ENCODE measurements around the gene MAL.

MAL gene

DNA sequence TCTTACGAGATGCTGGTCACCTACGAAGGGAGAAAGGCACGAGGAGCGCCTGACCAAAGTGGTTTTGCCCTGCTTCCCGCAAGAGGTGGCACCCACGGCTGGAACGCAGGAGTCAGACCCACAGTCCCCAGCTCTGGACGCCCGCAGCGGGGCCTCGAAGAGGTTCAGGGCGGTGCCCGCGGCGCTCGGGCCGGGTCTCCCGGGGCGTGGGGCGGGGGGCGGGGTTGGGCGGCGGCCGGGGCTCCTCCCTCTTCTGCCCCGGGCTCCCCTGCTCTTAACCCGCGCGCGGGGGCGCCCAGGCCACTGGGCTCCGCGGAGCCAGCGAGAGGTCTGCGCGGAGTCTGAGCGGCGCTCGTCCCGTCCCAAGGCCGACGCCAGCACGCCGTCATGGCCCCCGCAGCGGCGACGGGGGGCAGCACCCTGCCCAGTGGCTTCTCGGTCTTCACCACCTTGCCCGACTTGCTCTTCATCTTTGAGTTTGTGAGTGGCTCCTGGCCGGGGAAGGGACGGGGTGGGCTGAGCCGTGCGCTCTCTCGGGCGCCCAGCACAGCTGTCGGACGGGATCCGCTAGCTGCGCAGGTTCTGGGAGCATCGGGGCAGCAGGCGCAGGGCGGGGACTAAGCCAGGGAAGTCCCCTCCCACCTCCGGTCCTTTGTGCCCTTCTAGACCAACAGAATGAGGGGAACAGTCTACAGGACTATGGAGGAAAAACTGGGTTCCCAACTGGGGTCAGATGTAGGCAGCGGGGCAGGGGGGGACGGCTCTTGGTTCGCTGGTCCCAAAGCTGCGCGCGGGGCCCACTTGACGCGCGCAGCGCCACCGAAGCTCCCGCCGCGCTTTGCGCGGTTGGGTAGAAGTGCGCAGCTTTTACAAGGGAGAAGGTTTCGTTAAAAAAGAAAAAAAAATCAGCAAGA lies at the start of gene MAL:
MAL (plus strand) TSS at position 303 of the 914 bp plus-strand sequence; CDS start at position 388, 85 bp downstream.
- DNase-seq = peak; percentile 17

DNA sequence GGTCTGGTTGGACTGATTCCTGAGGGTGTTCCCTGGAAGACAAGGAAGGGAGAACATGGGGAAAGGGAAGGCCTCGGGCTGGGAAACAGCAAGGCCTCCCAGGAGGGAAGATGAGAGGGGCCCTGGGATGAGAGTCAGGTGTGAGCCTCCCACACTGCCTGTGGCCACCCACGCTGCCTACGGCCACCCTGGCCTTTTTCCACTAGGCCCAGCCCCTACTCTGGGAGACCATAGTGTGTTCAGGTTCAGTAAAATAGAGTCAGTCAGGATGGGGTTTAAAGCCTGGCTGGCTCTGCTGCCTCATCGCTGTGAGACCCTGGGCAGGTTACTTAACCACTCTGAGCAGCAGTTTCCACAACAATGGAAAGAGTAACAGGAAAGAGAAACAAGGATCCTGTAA lies 47.7 kb upstream of the MAL start:
- no peak for DNase-seq

DNA sequence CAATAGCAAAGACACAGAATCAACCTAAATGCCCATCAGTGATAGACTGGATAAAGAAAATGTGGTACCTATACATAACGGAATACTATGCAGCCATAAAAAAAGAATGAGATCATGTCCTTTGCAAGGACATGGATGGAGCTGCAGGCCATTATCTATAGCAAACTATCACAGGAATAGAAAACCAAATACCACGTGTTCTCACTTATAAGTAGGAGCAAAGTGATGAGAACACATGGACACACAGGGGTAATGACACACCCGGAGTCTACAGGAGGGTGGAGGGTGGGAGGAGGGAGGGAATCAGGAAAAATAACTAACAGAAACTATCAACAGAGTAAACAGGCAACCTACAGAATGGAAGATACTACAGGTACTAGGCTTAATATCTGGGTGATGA lies 46.6 kb upstream of the MAL start:
- DNase-seq = no peak

DNA sequence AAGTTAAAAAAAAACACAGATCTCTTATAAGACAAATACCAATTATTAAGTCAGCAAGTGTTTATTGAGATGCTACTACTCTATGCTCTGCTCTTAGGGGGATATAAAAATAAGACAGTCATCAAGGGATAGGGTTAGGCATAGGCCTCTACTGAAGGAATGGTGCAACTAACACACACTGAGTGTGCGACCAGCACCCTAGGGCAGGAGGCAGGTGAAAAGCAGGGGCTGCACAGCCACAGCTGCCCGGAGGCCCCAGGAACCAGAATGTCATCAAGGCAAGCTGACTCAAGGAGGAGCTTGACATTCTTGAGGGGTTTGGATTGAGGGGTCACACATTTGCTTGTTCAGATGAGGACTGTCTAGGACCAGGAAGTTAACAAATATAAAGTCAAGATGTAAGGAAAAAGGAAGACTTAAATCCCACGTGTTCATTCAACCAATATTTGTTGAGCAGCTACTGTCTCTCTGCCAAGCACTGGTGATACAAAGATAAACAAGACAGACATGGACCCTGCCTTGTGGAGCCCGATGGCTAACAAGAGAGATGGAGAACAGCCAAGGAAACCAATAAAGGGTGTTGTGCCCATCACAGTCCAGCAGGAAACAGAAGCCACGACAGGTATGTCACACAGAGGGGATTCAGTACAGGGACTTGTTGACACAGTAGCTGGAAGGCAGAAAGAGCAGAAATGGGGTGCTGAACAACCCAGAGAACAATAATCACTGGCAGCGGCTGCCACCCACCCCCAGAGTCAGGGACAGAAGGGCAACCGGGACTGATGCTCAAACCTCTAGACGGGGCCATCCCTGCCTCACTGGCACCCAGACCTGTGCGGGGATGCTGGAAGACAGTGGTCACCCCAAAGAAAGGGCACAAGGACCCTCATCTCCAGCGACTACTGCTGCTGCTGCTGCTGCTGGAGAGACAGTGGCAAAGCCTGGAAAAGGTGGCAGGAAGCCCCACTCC lies 45.8 kb upstream of the MAL start:
- no peak for DNase-seq

DNA sequence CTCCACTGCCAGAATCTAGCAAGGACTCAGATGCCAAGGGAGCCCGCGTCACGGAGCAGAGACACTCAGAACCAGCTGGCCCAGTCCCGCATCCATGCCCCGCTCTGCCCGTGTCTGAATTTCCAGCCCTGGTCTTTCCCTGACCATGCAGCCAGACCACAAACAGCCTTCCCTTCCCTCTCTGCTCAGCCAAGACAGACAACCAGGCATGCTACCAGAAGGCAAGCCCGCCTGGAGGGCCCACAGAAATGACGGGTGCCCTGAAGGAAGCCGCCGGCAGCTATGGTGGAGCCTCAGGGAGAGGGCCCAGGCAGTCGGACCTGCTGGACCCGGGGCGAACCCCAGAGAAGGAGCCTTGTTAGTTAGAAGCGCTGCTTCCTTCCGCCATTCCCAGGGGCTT lies 45.1 kb upstream of the MAL start:
- DNase-seq = no peak

DNA sequence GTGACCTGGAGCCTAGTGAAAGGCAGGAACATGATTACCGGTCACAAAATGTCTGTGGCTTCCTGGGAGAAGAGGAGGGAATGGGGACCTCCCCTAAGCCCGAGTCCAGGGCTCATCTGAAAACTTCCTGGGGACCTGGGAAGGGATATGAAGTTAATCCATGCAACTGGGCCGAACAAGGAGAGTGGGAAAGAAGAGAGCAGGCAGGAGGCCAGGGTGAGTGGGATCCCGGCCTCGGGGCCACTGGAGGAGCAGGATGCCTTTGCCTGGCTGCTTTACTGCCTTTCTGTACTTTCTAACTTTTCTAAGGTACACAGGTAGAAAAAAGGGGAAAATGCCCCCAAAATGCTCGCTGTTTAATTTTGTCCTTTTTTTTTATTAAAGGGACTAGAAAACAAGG lies 43.4 kb upstream of the MAL start:
- no peak for DNase-seq

DNA sequence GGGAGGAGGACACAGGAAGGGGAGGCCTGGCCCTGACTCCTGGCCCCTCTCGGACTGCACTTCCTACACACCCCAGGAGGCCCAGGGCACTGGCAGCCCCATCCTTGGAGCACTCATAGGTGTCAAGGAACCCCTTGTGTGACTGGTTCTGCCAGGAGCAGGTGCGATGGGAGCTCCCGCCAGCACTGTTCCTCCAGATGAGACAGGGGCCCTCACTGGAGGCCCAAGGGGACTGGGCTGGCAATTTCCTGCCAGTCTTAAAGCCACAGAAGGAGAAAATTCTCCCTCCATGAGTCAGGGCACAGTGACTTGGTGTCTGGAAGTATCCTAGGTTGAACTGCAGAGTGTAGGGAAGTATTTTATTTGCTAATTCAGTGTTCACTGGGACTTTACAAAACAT lies 42.8 kb upstream of the MAL start:
- DNase-seq = no peak

DNA sequence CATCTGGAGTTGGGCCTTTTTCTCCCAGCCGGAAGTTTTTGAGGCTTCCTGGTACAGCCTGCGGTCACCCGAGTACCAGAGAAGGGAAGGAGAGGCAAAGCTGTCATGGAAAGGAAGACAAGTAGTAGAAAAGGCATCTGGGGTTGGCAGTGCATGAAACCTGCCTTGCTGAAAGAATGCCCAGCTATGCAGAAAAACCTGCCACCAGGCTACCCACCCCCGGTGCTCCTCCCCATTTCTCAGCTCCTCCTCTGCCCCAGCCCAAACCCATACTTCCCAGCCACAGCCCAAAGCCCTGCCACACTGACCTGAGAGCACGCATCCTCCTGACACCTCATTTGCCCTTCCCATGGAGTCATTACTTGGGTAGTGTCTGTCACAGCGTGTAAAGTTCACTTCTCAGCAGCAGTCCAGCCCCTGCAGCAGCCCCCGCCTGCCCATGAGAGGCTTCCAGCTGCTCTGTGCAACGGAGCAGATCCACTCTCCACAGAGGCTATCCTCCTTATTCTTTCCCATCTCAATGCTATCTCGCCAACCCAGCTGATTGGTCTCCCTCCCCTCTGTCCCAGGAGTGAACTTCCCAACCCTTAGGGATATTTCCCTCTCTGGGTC lies 40.4 kb upstream of the MAL start:
- DNase-seq = no peak

DNA sequence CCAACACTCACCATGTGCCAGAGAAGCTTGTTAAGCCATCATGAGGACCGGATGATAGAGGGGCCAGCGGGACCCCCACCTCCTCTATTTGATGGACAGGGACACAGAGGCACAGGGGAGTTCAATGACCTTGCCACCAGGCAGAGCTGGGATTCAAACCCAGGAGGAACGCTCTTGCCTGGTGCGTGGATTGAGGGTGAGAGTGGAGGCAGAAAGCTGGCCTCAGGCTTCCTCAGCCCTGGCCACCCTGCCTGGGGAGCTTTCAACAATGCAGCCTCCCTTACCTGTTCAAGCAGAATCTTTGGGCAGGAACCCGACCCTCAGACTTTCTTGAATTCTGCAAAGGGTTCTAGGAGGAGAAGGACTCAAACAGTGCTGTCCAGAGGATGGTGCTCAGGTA lies 39.9 kb upstream of the MAL start:
- DNase-seq = no peak

DNA sequence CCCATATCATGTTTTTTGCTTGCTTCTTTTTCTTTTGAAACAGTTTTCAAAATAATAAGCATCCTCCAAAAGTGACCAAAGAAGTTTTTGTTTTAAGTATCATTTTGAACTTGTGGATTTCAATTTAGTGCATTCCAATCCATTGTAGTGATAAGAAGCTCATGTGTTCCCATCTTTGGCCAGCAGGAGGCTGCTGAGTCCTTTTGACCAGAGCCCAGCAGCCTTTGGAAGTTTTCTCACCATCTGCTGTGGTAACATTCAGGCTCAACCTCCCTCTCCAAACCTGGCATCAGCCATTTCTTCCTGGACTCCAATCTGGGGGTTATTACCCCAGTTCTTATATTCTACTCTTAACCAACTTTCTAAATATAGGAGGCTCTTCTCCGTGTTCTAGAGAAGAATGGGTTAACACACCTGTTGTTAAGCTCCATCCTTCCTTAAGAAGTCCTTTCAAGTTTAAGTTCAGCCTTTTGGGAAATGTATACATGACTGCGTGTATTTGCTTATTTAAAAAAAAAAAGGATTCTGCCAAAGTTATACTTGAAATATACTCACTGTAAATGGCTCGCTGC lies 39.0 kb upstream of the MAL start:
- peak; percentile 56 for DNase-seq

DNA sequence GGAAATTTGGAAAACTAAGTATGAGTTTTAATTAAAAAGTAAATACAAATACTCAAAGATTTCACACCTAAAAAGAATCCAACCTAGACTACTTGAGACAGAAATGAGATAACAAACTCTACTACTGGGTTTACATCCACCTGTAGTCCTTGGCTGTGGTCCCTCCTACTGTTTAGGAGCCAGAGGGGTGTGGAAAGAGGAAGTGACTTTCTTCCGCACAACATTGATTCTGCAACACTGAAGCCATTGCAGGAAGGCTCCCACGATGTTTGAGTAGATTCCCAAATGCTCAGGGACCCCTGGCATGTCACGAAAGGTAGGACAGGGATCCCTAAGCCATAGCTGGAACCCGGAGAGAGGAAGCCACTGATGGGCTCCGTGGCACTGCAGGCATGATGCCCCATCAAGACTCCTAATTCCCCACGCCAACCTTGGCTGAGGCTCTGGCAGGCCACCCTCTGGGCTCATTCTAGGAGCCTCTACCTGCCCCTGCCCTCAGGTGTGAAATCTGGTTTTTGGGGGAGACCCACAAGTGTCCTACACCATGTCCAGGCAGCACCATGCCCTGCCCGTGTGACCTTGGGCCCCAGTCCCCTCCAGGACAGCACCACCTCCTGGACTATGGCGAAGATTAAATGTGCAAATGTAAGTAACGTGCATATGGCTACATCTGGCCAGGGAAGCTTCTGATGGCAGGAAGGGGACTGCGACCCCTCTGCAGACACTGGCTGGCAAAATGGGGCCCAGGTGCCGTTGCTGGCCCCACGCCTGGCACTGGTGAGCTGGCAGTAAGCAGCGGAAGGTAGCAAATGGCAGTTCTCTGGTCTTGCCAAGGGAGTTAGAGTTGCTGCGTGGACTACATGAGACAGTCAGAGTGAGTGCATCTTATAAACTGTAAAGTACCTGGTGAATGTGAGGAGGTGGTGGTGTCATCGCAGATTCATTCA lies 38.2 kb upstream of the MAL start:
- DNase-seq = no peak

DNA sequence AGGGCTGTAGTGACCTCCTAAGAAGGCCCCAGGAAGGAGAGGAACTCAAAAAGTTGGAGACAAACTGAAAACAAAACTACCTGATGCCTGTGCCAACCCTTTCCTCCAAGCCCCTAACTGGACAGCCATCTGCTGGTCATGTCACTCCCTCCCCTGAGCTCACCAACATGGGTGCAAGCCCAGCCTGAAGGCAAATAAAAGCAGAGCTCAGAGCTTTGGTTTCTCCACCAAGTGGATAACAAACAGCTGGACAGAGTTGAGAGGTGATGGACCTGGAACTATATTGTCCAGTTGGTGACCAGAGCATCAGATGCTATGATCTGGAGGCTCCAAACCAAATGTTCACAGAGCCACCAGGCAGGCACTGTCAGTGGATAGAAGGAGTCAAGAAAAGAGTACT lies 34.6 kb upstream of the MAL start:
- DNase-seq = no peak

DNA sequence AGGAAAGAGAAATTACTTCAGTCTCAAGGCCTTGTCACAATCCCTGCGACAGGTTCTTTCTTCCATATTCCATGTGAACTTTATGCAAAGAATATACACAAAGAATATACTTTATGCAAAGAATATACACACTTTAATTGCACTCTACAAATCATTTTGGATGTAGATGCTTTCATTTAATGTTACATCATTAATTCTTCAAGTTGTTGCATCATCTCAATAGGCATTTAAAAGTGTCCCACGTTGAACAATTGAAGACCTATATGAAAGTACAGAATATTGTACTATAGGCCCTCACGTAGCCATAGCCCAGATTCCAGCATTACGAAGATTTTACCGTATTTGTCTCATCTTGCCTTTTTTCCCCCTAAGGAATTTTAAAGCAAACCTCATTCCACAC lies 33.1 kb upstream of the MAL start:
- no peak for DNase-seq

DNA sequence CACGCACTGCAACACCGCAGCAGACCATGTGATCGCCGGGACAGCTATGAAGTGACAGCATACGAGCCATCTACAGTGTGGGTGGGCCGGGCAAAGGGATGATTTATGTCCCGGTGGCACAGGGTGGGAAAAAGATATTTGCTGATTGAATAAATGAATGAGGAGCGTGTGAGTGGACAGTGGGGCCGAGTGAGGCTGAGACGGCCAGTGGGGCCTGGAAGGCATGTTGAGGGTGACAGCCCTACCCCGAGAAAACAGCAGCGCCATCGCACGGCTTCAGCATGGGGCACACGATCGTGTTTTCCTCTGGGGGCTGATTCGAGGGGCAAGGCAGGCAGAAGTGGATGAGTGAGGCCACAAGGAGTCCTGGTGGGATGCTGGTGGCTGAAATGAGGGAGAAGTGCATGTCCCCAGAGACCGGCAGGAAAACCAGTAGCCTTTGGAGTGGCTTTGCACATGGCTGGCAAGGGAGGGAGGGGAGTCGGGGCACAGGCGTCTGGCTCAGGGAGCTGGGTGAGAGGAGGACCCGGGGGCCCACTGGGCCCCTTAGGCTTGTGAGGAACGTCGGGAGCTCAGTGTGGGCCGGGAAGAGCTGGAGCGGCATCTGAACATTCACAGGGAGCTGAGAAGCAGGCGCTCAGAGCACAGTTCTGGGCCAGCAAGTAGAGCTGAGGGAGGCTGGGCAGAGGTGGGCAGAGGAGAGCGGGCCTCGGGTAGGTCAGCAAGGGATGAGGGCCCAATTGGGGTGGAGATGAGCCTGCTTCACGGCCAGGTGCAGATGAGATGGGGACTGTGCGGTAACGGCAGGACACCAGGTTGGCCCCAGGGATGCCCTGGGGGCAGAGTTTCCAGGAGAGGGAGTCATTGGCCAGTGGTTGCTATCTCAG lies 32.1 kb upstream of the MAL start:
- DNase-seq = no peak

DNA sequence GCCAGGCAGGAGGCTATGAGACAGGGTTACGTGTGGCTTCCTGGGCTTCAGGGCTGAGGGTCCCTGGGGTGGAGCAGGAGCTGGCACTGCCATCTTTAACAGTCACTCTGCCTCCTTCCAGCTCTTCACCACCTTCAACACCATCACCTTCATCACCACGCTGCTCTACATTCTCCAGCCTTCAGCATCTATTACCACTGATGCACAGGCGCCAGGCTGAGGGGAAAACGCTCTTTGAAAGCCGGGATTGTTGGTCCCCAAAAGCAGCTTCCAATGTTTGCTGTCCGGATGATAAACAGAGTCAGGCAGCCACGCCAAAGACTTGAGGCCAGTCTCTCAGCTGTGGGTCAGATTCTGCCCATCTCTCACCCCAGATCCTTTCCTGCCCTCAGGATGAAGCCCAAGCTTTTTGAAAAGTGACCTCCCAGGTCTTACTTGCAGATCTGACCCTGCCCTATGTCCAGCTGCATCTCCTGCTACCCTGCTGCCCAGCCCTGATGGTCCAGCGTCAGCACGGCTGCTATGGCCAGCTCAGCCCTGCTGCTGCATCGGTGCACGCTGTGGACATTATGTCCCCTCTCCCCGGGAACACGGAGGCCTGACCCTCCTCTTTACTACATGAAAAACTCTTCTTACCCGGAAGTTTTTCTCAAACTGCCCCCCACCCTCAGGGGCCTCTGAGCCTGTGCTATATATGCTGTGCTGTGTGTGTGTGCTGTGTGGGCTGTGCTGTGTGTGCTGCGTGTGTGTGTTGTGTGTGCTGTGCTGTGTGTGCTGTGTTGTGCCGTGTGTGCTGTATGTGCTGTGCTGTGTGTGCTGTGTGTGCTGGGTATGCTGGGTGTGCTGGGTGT lies 31.2 kb upstream of the MAL start:
- DNase-seq = no peak

DNA sequence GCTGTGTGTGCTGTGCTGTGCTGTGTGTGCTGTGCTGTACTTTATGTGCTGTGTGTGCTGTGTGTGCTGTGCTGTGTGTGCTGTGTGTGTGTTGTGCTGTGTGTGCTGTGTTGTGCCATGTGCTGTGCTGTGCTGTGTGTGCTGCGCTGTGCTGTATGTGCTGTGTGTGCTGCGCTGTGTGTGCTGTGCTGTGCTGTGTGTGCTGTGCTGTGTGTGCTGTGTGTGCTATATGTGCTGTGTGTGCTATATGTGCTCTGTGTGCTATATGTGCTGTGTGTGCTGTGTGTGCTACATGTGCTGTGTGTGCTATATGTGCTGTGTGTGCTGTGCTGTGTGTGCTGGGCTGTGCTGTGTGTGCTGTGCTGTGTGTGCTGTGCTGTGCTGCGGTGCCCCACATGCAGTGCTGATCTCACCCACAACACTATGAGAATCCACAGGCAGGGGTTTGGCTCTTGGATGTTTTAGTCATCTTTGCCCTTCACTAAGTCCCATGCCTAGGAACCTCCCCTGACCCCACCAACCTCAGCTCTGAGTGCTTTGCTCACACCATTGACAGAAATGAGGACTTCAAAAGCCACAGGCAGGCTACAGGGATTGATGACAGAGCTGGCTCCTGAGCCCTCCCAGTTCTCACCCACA lies 30.5 kb upstream of the MAL start:
- DNase-seq = no peak

DNA sequence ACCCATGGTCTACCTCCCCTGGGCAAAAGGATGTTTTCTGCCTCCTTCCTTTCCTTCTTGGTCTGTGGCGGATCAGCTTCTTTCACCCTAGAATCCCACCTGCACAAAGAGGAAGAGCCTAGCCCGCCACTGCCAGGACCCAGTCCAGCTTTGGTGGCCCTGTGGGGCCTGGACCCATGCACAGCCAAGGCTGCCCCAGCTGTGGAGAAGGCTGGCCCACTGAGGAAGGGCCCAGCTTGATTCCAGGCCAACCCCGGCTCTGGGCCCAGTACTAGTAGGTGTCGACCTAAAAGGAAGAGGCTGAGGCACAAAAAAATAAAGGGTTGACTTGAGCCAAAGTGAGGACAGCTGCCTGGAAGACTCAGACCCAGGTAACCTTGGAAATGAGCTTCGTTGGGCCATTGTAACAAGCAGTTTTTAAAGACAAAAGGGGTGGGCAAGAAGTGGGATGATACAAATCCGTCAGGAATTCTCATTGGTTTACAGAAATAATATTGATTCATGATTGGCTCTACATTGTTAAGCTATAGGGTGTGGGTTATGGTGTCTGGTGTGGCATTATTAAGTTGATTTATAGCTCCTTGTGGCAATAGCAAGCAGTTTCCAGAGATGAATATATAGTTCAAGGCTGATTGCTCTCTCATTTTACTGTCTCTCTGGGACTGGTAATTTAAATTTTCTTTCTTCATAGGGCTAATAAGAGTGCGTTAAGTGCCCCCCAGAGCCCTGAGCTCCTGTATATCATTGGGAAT lies 29.8 kb upstream of the MAL start:
- DNase-seq = no peak

DNA sequence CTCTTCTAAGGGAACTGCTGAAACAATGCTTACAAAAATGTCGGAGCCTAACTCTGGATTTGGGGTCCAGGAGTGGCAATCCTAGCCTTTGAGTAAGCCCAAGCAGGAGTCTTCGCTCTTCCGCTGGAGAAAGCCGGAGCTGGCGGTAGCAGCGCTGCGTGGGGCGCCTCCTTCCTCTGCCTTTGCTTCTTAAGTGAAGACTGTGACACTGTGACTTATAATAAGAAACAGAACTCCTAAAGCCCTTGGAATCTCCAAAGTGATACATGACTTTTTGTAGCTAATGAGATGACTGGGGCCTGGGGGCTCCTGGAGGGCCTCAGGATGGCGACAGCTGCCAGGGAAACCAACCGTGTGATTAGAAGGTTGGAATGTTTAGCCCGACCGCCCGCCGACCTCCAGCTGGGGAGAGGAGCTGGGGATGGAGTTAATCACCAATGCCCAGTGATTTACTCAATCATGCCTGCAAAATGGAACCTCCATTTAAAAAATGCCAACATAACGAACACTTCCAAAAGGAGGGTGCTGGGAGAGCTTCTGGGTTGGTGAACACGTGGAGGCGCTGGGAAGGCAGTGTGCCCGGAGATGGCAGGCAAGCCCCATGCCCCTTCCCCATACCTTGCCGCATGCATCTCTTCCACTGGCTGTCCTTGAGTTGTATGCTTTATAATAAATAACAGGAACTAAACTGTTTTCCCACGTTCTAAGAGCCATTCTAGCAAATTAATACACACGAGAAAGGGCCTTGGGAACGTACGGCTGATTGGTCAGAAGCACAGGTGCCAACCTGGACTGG lies 29.0 kb upstream of the MAL start:
- DNase-seq = no peak
